A549 (cell line): ENCODE measurements around the gene DDX18. TPM values are rescaled to one million over a fixed set of nuclear protein-coding genes. Genes with fewer than 3 reads are reported as not detected.

ENCODE experiments used
- ATAC-seq, 2 experiments: fragments of 200-7000 bp in 1 of 2; fragments of >200 bp in 1 of 2; cut with Nextera tagmentation in 1 of 2; cut with Tn5 transposase in 1 of 2; 3 replicates each; pipeline versions ENCODE4 v1.8.0 to v1.9.1; 2018 to 2020; ENCODE audit warnings: mild to moderate bottlenecking in 1 of 2, moderate library complexity in 1 of 2
- CTCF ChIA-PET: fragments of 300-600 bp; sonication (Branson Sonifier 250); formaldehyde crosslinking; extraction: SDS; loops from one replicate; lab custom pipeline; 2021; ENCODE audit warnings: antibody characterized with exemption, inconsistent platforms; lab: Yijun Ruan, JAX
- POLR2A ChIA-PET: fragments of 350-600 bp; formaldehyde crosslinking; extraction: SDS; loops from one replicate; lab custom pipeline; 2021; ENCODE audit warnings: antibody characterized with exemption, inconsistent platforms; lab: Yijun Ruan, JAX
- DNase-seq, 2 experiments: peaks; one replicate each; pipeline versions ENCODE4 v3.0.0 to v3.0.0-alpha.2; 2011 to 2016; ENCODE audit warnings: low read depth in 1 of 2, low spot score in 1 of 2
- FAIRE-seq: peaks from 2 replicates; lab custom pipeline; 2011; peaks lifted over from hg19 to GRCh38; lab: Jason Lieb, UNC
- H3K27ac ChIP-seq, 2 experiments: fragments of >200 bp; sonication (Bioruptor Twin); formaldehyde crosslinking; 3 replicates each; pipeline ENCODE4 v1.5.1; 2016 to 2017
- H3K4me1 ChIP-seq: fragments of >200 bp; sonication (Bioruptor Twin); formaldehyde crosslinking; 3 replicates; pipeline ENCODE4 v1.6.1; 2016
- H3K4me2 ChIP-seq: fragments of >200 bp; sonication (Bioruptor Twin); formaldehyde crosslinking; 3 replicates; pipeline ENCODE4 v1.6.1; 2016
- H3K4me3 ChIP-seq: fragments of >200 bp; sonication (Bioruptor Twin); formaldehyde crosslinking; 3 replicates; pipeline ENCODE4 v1.5.1; 2016
- H3K9me3 ChIP-seq: fragments of >200 bp; sonication (Bioruptor Twin); formaldehyde crosslinking; 3 replicates; pipeline ENCODE4 v1.6.1; 2016
- ATOH8 ChIP-seq: fragments of 250-450 bp; sonication (Bioruptor Pico); IDR thresholded peaks from 2 replicates; pipeline ENCODE4 v1.5.0; 2020; ENCODE audit warnings: low read depth, mild to moderate bottlenecking, moderate library complexity
- CBX2 ChIP-seq: fragments of 200-600 bp; sonication (generic); IDR thresholded peaks from 2 replicates; pipeline ENCODE4 v1.6.1; 2016; ENCODE audit warnings: low read depth, mild to moderate bottlenecking, borderline replicate concordance
- EHMT2 ChIP-seq: fragments of 200-600 bp; sonication (generic); IDR thresholded peaks from 2 replicates; pipeline ENCODE4 v1.6.1; 2016; ENCODE audit warnings: antibody characterized with exemption, low read depth, mild to moderate bottlenecking, moderate library complexity
- FOXS1 ChIP-seq: fragments of 250-450 bp; sonication (Bioruptor Pico); IDR thresholded peaks from 2 replicates; pipeline ENCODE4 v1.5.0; 2020; ENCODE audit warnings: mild to moderate bottlenecking, moderate library complexity
- GATA3 ChIP-seq: IDR thresholded peaks from 2 replicates; pipeline ENCODE4 v1.6.1; 2012; ENCODE audit warnings: borderline replicate concordance
- KDM5A ChIP-seq: fragments of 200-600 bp; sonication (generic); IDR thresholded peaks from 2 replicates; pipeline ENCODE4 v1.6.1; 2016; ENCODE audit warnings: antibody characterized with exemption, mild to moderate bottlenecking
- NPAS2 ChIP-seq: fragments of 250-450 bp; sonication (Bioruptor Pico); IDR thresholded peaks from 2 replicates; pipeline ENCODE4 v1.8.0; 2022; ENCODE audit warnings: mild to moderate bottlenecking, moderate library complexity, borderline replicate concordance
- PHF8 ChIP-seq: fragments of 200-600 bp; sonication (generic); IDR thresholded peaks from 2 replicates; pipeline ENCODE4 v1.6.1; 2016; ENCODE audit warnings: low read depth, mild to moderate bottlenecking, antibody characterized with exemption, moderate library complexity, borderline replicate concordance
- POLR2A ChIP-seq: IDR thresholded peaks from 2 replicates; pipeline ENCODE4 v1.6.1; 2012; ENCODE audit warnings: mild to moderate bottlenecking, low read length
- RFX5 ChIP-seq: fragments of 450-650 bp; IDR thresholded peaks from 2 replicates; pipeline ENCODE4 v1.7.1; 2014; ENCODE audit warnings: antibody characterized with exemption, mild to moderate bottlenecking, moderate library complexity
- RNF2 ChIP-seq: fragments of 200-600 bp; sonication (generic); IDR thresholded peaks from 2 replicates; pipeline ENCODE4 v1.6.1; 2016; ENCODE audit warnings: low read depth, mild to moderate bottlenecking, antibody characterized with exemption, moderate library complexity, borderline replicate concordance
- SREBF2 ChIP-seq: fragments of 450-650 bp; IDR thresholded peaks from 2 replicates; pipeline ENCODE4 v1.6.1; 2014; ENCODE audit warnings: mild to moderate bottlenecking, moderate library complexity
- ZC3H11A ChIP-seq: fragments of 450-650 bp; IDR thresholded peaks from 2 replicates; pipeline ENCODE4 v1.6.1; 2014; ENCODE audit warnings: antibody characterized with exemption, mild to moderate bottlenecking
- ZNF302 ChIP-seq: fragments of 250-450 bp; sonication (Bioruptor Pico); IDR thresholded peaks from 2 replicates; pipeline ENCODE4 v1.9.0; 2021; ENCODE audit warnings: inconsistent platforms, mild to moderate bottlenecking, moderate library complexity
- WGBS: methylation state at CpG from one replicate; pipeline ENCODE4 v1.1.6; 2017; ENCODE audit errors: missing lambda C conversion rate; 5-methylcytosine and 5-hydroxymethylcytosine counted together
- polyA plus RNA-seq, 4 experiments: library from polyadenylated mRNA; depleted of rRNA in 3 of 4; stranded (reverse); fragments of >200 nt; fragmentation: RNase III in 1 of 4; extraction: RNeasy Plus Mini Kit Qiagen cat#74134 plus additional on column Dnase treatment in 1 of 4; gene quantifications; 2 replicates in 3 of 4; 3 replicates in 1 of 4; pipeline ENCODE4 v1.2.3, GENCODE V29; 2011 to 2017
- TF ChIP-seq, protein P1 (sequence below): fragments of 200-600 bp; sonication (generic); IDR thresholded peaks from 2 replicates; pipeline ENCODE4 v1.6.1; 2016; ENCODE audit warnings: antibody characterized with exemption, mild to moderate bottlenecking, moderate library complexity
- TF ChIP-seq, protein P2 (sequence below): IDR thresholded peaks from 2 replicates; pipeline ENCODE4 v1.6.1; 2012

Gene DDX18
- polyA plus RNA-seq, 2 of the 4 experiments (the other 2 are of a cell fraction), result 66.6 to 115 TPM

GRCh38 chr2:117879003-117879402 is 64.5 kb downstream of the DDX18 start:
- no peak overlapping the region for H3K4me3 ChIP-seq
- FAIRE-seq (no peak), ATAC-seq (no peak), DNase-seq (no peak)
- H3K4me2 ChIP-seq, result no peak overlapping the region
- ChIA-PET POLR2A (no interaction called here), CTCF (no interaction called here)
- TF ChIP-seq, protein P1, sequence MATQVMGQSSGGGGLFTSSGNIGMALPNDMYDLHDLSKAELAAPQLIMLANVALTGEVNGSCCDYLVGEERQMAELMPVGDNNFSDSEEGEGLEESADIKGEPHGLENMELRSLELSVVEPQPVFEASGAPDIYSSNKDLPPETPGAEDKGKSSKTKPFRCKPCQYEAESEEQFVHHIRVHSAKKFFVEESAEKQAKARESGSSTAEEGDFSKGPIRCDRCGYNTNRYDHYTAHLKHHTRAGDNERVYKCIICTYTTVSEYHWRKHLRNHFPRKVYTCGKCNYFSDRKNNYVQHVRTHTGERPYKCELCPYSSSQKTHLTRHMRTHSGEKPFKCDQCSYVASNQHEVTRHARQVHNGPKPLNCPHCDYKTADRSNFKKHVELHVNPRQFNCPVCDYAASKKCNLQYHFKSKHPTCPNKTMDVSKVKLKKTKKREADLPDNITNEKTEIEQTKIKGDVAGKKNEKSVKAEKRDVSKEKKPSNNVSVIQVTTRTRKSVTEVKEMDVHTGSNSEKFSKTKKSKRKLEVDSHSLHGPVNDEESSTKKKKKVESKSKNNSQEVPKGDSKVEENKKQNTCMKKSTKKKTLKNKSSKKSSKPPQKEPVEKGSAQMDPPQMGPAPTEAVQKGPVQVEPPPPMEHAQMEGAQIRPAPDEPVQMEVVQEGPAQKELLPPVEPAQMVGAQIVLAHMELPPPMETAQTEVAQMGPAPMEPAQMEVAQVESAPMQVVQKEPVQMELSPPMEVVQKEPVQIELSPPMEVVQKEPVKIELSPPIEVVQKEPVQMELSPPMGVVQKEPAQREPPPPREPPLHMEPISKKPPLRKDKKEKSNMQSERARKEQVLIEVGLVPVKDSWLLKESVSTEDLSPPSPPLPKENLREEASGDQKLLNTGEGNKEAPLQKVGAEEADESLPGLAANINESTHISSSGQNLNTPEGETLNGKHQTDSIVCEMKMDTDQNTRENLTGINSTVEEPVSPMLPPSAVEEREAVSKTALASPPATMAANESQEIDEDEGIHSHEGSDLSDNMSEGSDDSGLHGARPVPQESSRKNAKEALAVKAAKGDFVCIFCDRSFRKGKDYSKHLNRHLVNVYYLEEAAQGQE, result no peak
- TF ChIP-seq FOXS1 (CRISPR knock-in tag) (no peak), CBX2 (no peak), EHMT2 (no peak), RFX5 (no peak), RNF2 (no peak), ATOH8 (no peak), SREBF2 (no peak), ZC3H11A (no peak), ZNF302 (no peak), POLR2A (no peak), GATA3 (no peak), KDM5A (no peak), NPAS2 (CRISPR knock-in tag) (no peak), PHF8 (no peak)
- TF ChIP-seq, protein P2, sequence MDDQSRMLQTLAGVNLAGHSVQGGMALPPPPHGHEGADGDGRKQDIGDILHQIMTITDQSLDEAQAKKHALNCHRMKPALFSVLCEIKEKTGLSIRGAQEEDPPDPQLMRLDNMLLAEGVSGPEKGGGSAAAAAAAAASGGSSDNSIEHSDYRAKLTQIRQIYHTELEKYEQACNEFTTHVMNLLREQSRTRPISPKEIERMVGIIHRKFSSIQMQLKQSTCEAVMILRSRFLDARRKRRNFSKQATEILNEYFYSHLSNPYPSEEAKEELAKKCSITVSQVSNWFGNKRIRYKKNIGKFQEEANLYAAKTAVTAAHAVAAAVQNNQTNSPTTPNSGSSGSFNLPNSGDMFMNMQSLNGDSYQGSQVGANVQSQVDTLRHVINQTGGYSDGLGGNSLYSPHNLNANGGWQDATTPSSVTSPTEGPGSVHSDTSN, result no peak
- no peaks in the 10 kb centered on the region for H3K9me3 ChIP-seq
- H3K4me1 ChIP-seq, result no peaks in the 10 kb centered on the region
- 31% methylated on average over 2 of the region's 2 CpGs for WGBS
- no peak overlapping the region for H3K27ac ChIP-seq

Other genes starting within 250 kb of the DDX18 start
- gene CCDC93, start 199.4 kb downstream of the DDX18 start, polyA plus RNA-seq (2011; rRNA removed), result 17.8 and 19.7 TPM in 2 replicates
- 13.6 to 14.4 TPM (median 14.1 TPM) in 3 replicates for gene CCDC93, start 199.4 kb downstream of the DDX18 start, polyA plus RNA-seq (2017; fragmentation: RNase III; extraction: RNeasy Plus Mini Kit Qiagen cat#74134 plus additional on column Dnase treatment)